SK-N-SH (cell line): ENCODE results near the gene GDPD3. TPM values are rescaled to one million over a fixed set of nuclear protein-coding genes. Genes with fewer than 3 reads are reported as not detected.

Source experiments
- CTCF ChIA-PET: fragments of 300-600, 350-600 bp; formaldehyde crosslinking; extraction: SDS; loops from one replicate; lab custom pipeline; 2021; lab: Yijun Ruan, JAX
- POLR2A ChIA-PET: fragments of 350-600 bp; sonication (Branson Sonifier 250); formaldehyde crosslinking; extraction: SDS; loops from one replicate; lab custom pipeline; 2020; ENCODE audit warnings: antibody characterized with exemption, inconsistent platforms; lab: Yijun Ruan, JAX
- DNase-seq: peaks from one replicate; pipeline ENCODE4 v3.0.0; 2012
- H2AFZ ChIP-seq: fragments of 200-600 bp; sonication (generic); 2 replicates; pipeline ENCODE4 v1.8.1; 2016; ENCODE audit warnings: antibody characterized with exemption, mild to moderate bottlenecking, low read depth
- H3F3A ChIP-seq: fragments of 200-600 bp; sonication (generic); replicated peaks from 2 replicates; pipeline ENCODE3; 2016; ENCODE audit warnings: antibody characterized with exemption, mild to moderate bottlenecking; ENCODE audit not compliant: insufficient read depth
- H3K27ac ChIP-seq, 2 experiments: fragments of 200-500 bp in 1 of 2; fragments of 200-600 bp in 1 of 2; sonication (Bioruptor generic) in 1 of 2; sonication (generic), shearing (Covaris generic) in 1 of 2; 2 replicates each; pipeline versions ENCODE4 v1.5.1 to v1.6.1; 2014 to 2016; ENCODE audit warnings: low read depth in 2 of 2, inconsistent platforms in 1 of 2, low read length in 1 of 2, mild to moderate bottlenecking in 1 of 2, mixed read lengths in 1 of 2
- H3K27me3 ChIP-seq: fragments of 200-600 bp; sonication (generic), shearing (Covaris generic); 2 replicates; pipeline ENCODE4 v1.6.1; 2016; ENCODE audit warnings: mixed run types; ENCODE audit not compliant: insufficient read depth
- H3K36me3 ChIP-seq, 2 experiments: fragments of 200-500 bp in 1 of 2; fragments of 200-600 bp in 1 of 2; sonication (Bioruptor generic) in 1 of 2; sonication (generic) in 1 of 2; replicated peaks in 1 of 2; 2 replicates each; pipeline versions ENCODE3 to v1.5.1; 2014 to 2016; ENCODE audit warnings: low read length in 1 of 2, mild to moderate bottlenecking in 1 of 2; ENCODE audit not compliant: insufficient read depth in 2 of 2, control insufficient read depth in 1 of 2
- H3K4me1 ChIP-seq, 2 experiments: fragments of 200-500 bp in 1 of 2; fragments of 200-600 bp in 1 of 2; sonication (Bioruptor generic) in 1 of 2; sonication (generic), shearing (Covaris generic) in 1 of 2; 2 replicates each; pipeline versions ENCODE4 v1.5.1 to v1.6.1; 2014 to 2016; ENCODE audit warnings: low read depth in 1 of 2, low read length in 1 of 2, mixed run types in 1 of 2; ENCODE audit not compliant: insufficient read depth in 2 of 2, control insufficient read depth in 1 of 2
- H3K4me2 ChIP-seq: fragments of 200-600 bp; sonication (generic), shearing (Covaris generic); 2 replicates; pipeline ENCODE4 v1.6.1; 2017; ENCODE audit warnings: mixed run types
- H3K4me3 ChIP-seq, 2 experiments: fragments of 200-500 bp in 1 of 2; fragments of 200-600 bp in 1 of 2; sonication (Bioruptor generic) in 1 of 2; sonication (generic), shearing (Covaris generic) in 1 of 2; 2 replicates each; pipeline versions ENCODE4 v1.5.1 to v1.8.1; 2014 to 2016; ENCODE audit warnings: low read depth in 2 of 2, inconsistent platforms in 1 of 2, low read length in 1 of 2, mild to moderate bottlenecking in 1 of 2, mixed read lengths in 1 of 2, moderate library complexity in 1 of 2
- H3K79me2 ChIP-seq: fragments of 200-600 bp; sonication (generic); 2 replicates; pipeline ENCODE4 v1.8.1; 2017; ENCODE audit warnings: mild to moderate bottlenecking; ENCODE audit not compliant: insufficient read depth
- H3K9ac ChIP-seq: fragments of 200-600 bp; sonication (generic); 2 replicates; pipeline ENCODE4 v1.6.1; 2017; ENCODE audit warnings: mixed run types
- H3K9me2 ChIP-seq: fragments of 200-600 bp; sonication (generic); 2 replicates; pipeline ENCODE4 v1.6.1; 2017; ENCODE audit warnings: mixed run types
- H3K9me3 ChIP-seq: fragments of 200-600 bp; sonication (generic); 2 replicates; pipeline ENCODE4 v1.6.1; 2017; ENCODE audit warnings: mixed run types, mild to moderate bottlenecking, moderate library complexity
- H4K20me1 ChIP-seq: fragments of 200-600 bp; sonication (generic); 2 replicates; pipeline ENCODE4 v1.6.1; 2017; ENCODE audit warnings: mild to moderate bottlenecking, mixed run types; ENCODE audit not compliant: insufficient read depth
- ELF1 ChIP-seq: IDR thresholded peaks from 2 replicates; pipeline ENCODE4 v1.4.0; 2012
- EP300 ChIP-seq, 2 experiments: IDR thresholded peaks; 2 replicates each; pipeline versions ENCODE4 v1.4.0 to v1.6.1; 2012; ENCODE audit warnings: borderline replicate concordance in 1 of 2, low read depth in 1 of 2, low read length in 1 of 2
- FOSL2 ChIP-seq: IDR thresholded peaks from 2 replicates; pipeline ENCODE4 v1.4.0; 2012; ENCODE audit warnings: low read depth, mild to moderate bottlenecking, moderate library complexity, borderline replicate concordance
- FOXM1 ChIP-seq: IDR thresholded peaks from 2 replicates; pipeline ENCODE4 v1.4.0; 2012; ENCODE audit warnings: low read depth, mild to moderate bottlenecking
- GATA2 ChIP-seq: sonication (generic); formaldehyde crosslinking; IDR thresholded peaks from 2 replicates; pipeline ENCODE4 v1.5.0; 2020; ENCODE audit warnings: mild to moderate bottlenecking, missing genetic modification reagents
- JUND ChIP-seq: IDR thresholded peaks from 2 replicates; pipeline ENCODE4 v1.4.0; 2012
- NRF1 ChIP-seq: IDR thresholded peaks from 2 replicates; pipeline ENCODE4 v1.6.1; 2012; ENCODE audit warnings: low read depth, mild to moderate bottlenecking, low read length
- RAD21 ChIP-seq: IDR thresholded peaks from 2 replicates; pipeline ENCODE4 v1.6.1; 2012; ENCODE audit warnings: mild to moderate bottlenecking, low read length
- RCOR1 ChIP-seq: fragments of 150-350 bp; IDR thresholded peaks from 2 replicates; pipeline ENCODE4 v1.6.1; 2017; ENCODE audit warnings: antibody characterized with exemption, low read length
- SMC3 ChIP-seq: IDR thresholded peaks from 2 replicates; pipeline ENCODE4 v1.6.1; 2012; ENCODE audit warnings: low read depth, low read length, improper control_type of control experiment
- TAF1 ChIP-seq: IDR thresholded peaks from 2 replicates; pipeline ENCODE4 v1.6.1; 2012; ENCODE audit warnings: low read depth, mild to moderate bottlenecking, low read length, moderate library complexity, borderline replicate concordance
- TEAD4 ChIP-seq: IDR thresholded peaks from 2 replicates; pipeline ENCODE4 v1.4.0; 2012; ENCODE audit warnings: mild to moderate bottlenecking, borderline replicate concordance; ENCODE audit not compliant: insufficient read depth
- YY1 ChIP-seq: IDR thresholded peaks from 2 replicates; pipeline ENCODE4 v1.4.0; 2012; ENCODE audit warnings: low read depth, mild to moderate bottlenecking
- WGBS: methylation state at CpG from one replicate; pipeline ENCODE4 v1.1.6; 2017; ENCODE audit warnings: low lambda C conversion rate; 5-methylcytosine and 5-hydroxymethylcytosine counted together
- polyA plus RNA-seq, 3 experiments: library from polyadenylated mRNA; depleted of rRNA; stranded (reverse); fragments of >200 nt; gene quantifications; 2 replicates each; pipeline ENCODE4 v1.2.3, GENCODE V29; 2012
- TF ChIP-seq, protein P1 (sequence below): IDR thresholded peaks from 2 replicates; pipeline ENCODE4 v1.4.0; 2012; ENCODE audit warnings: low read depth
- TF ChIP-seq, protein P2 (sequence below): IDR thresholded peaks from 2 replicates; pipeline ENCODE4 v1.4.0; 2012; ENCODE audit warnings: low read depth, borderline replicate concordance

The GDPD3 gene
- polyA plus RNA-seq, 1 of the 3 experiments (the other 2 are of a cell fraction): 2.3 TPM

DNA sequence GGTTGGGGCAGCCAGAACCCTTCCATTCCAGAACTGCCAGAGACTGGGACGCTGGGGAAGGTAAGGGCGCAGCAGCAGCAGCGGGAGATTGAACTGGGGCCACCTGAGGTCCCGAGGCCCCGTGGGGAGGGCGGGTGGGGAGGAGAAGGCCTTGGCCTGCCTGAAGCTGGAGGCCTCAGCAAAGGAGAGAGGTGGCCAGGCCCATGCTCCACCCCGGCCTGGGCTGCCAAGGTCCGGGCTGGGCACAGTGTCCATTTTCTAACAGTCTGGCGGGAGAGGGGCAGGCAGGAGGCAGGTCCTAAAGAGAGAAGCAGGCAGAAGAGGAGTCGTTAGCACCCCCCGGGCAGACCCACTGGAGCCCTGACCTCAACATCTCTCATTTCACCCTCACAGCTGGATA, 1.1 kb upstream of the GDPD3 start:
- H3K36me3 ChIP-seq: peaks cover 4 to 6% of the 10 kb centered on the region in 2 experiments
- ChIA-PET CTCF (interaction anchor here (1.1 to 6.1 kb wide), 6 partner anchors 12 to 82 kb away, joined by 3 to 49 read pairs (median 4); partner anchors contain the start of gene TBX6), POLR2A (no interaction called here)
- peaks cover 2% of the 10 kb centered on the region for H3F3A ChIP-seq
- no peaks in the 10 kb centered on the region for H4K20me1 ChIP-seq
- DNase-seq: no peak
- WGBS: 92% methylated on average over 11 of the region's 11 CpGs
- TF ChIP-seq, protein P1, sequence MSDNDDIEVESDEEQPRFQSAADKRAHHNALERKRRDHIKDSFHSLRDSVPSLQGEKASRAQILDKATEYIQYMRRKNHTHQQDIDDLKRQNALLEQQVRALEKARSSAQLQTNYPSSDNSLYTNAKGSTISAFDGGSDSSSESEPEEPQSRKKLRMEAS: no peak
- TF ChIP-seq JUND (no peak), TAF1 (no peak), NRF1 (no peak), TEAD4 (no peak), FOXM1 (no peak)
- TF ChIP-seq, protein P2, sequence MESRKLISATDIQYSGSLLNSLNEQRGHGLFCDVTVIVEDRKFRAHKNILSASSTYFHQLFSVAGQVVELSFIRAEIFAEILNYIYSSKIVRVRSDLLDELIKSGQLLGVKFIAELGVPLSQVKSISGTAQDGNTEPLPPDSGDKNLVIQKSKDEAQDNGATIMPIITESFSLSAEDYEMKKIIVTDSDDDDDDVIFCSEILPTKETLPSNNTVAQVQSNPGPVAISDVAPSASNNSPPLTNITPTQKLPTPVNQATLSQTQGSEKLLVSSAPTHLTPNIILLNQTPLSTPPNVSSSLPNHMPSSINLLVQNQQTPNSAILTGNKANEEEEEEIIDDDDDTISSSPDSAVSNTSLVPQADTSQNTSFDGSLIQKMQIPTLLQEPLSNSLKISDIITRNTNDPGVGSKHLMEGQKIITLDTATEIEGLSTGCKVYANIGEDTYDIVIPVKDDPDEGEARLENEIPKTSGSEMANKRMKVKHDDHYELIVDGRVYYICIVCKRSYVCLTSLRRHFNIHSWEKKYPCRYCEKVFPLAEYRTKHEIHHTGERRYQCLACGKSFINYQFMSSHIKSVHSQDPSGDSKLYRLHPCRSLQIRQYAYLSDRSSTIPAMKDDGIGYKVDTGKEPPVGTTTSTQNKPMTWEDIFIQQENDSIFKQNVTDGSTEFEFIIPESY: no peak
- H3K9me3 ChIP-seq: no peaks in the 10 kb centered on the region
- no peaks in the 10 kb centered on the region for H3K9me2 ChIP-seq
- no peaks in the 10 kb centered on the region for H3K27me3 ChIP-seq
- H3K4me2 ChIP-seq: no peak overlapping the region
- peaks cover 5 to 6% of the 10 kb centered on the region in 2 experiments; a peak in 1 of 4 replicates for H3K4me1 ChIP-seq
- H3K79me2 ChIP-seq: no peaks in the 10 kb centered on the region
- no peak overlapping the region for H3K9ac ChIP-seq
- no peak overlapping the region for H3K27ac ChIP-seq
- no peak overlapping the region for H2AFZ ChIP-seq
- H3K4me3 ChIP-seq: no peak overlapping the region

DNA sequence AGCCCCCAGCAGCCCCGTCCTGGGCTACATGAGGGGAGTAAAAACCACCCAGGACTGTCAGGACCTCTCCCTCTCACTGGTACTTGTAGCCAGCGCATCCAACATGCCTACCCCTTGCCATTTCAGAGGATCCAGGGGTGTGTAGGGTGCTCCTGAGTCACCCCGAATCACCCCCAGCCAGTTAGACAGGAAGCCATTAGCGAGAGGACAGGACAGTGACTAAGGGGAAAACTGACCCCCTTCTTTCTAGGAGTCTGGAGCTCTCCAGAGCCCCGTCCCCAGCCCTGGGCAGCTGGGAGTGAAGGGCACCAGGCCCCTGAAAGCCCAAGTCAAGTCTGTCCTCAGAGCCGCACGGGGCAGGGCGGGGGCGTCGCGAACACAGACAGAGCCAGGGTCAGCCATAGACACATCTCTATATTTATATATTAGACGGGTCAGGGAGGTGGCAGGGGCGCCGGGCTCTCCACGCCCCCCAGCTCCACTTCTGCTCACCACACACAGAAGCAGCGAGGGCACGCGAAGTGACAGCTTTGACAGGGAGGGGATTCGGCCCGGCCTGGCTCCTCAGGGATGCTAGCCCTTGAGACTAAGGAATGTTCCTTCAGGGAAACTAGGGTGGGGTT, 485 bp upstream of the GDPD3 start:
- CTCF ChIA-PET: interaction anchor here (1.0 to 6.1 kb wide), 9 partner anchors 8 to 62 kb away, joined by 3 to 49 read pairs (median 10); partner anchors contain the start of genes ALDOA, TBX6 and YPEL3

More for the DNA sequence above, 485 bp upstream of the GDPD3 start:
- 87% methylated on average over 18 of the region's 20 CpGs for WGBS
- H3K4me1 ChIP-seq: peaks cover 5 to 6% of the 10 kb centered on the region in 2 experiments; a peak in 1 of 4 replicates
- H2AFZ ChIP-seq: no peak overlapping the region
- H3K9me3 ChIP-seq: no peaks in the 10 kb centered on the region
- TF ChIP-seq ELF1: no peak
- TF ChIP-seq FOSL2: no peak
- no peak for TF ChIP-seq YY1
- no peak for TF ChIP-seq SMC3
- no peak for TF ChIP-seq EP300 (IDR thresholded peaks at IDR 0.05; ENCODE audit: borderline replicate concordance in 1 of 2, low read depth in 1 of 2, low read length in 1 of 2)
- TF ChIP-seq RCOR1: no peak
- TF ChIP-seq GATA2 (CRISPR knock-in tag): no peak
- TF ChIP-seq RAD21: no peak
- no peak overlapping the region for H3K27ac ChIP-seq
- H3F3A ChIP-seq: peaks cover 2% of the 10 kb centered on the region
- no peak overlapping the region for H3K4me3 ChIP-seq
- no peaks in the 10 kb centered on the region for H4K20me1 ChIP-seq
- POLR2A ChIA-PET: no interaction called here
- H3K9ac ChIP-seq: no peak overlapping the region
- no peak for DNase-seq
- no peaks in the 10 kb centered on the region for H3K79me2 ChIP-seq
- H3K36me3 ChIP-seq: peaks cover 3 to 6% of the 10 kb centered on the region in 2 experiments
- H3K27me3 ChIP-seq: no peaks in the 10 kb centered on the region
- no peaks in the 10 kb centered on the region for H3K9me2 ChIP-seq
- no peak overlapping the region for H3K4me2 ChIP-seq
